ENCODE data around the gene TMEM120B. TPM values are rescaled to one million over a fixed set of nuclear protein-coding genes. Genes with fewer than 3 reads are reported as not detected.
"Not testable (repeated sequence)": the region's sequence is repeated elsewhere in the genome, so short reads cannot be mapped to it uniquely, and the experiment has no call there.

TMEM120B gene
- polyA plus RNA-seq, 1 donor from 2014 or later, result 2.7 TPM

GRCh38 chr12:121717041-121717699 lies 4.6 kb downstream of the TMEM120B start:
- no peak overlapping the region for H3K4me3 Mint-ChIP-seq
- H3K27ac Mint-ChIP-seq, result no peak overlapping the region
- H3K36me3 Mint-ChIP-seq, result peaks cover 1% of the 10 kb centered on the region
- H3K4me1 Mint-ChIP-seq, result peaks cover 1 to 13% (median 9%) of the 10 kb centered on the region in 3 donors
- H3K27me3 Mint-ChIP-seq, result no peaks in the 10 kb centered on the region
- H3K9me3 Mint-ChIP-seq, result no peaks in the 10 kb centered on the region

- Mint-ChIP-seq H3K4me3 (no peak overlapping the region), H3K36me3 (peaks cover 2% of the 10 kb centered on the region), H3K27ac (peak overlapping the region in 1 of 3 donors; percentile 81), H3K27me3 (no peaks in the 10 kb centered on the region), H3K9me3 (no peaks in the 10 kb centered on the region), H3K4me1 (peaks cover 0 to 6% (median 5%) of the 10 kb centered on the region in 3 donors)
These were observed 6.2 kb downstream of the TMEM120B start for GRCh38 chr12:121718653-121719239.

DNA sequence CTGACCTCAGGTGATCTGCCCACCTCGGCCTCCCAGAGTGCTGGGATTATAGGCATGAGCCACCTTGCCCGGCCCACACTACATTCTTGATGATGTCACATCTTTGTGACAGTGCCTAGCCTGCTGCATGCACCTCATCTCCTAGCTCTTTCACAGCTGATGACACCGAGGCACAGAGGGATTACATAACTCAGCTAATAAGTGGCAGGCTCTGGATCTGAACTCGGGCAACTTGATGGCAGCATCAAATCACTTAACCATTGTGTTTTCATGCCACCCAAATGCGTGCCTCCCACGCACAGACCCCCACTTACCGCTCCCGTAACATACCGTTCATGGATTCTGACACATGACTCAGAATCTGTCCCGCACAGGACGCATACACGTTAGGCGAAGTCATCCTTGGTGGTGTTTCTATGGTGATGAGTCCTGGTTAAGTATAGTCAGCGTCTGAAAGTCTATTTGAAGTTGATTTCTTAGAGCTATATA lies 7.4 kb downstream of the TMEM120B start:
- no peak overlapping the region for H3K27ac Mint-ChIP-seq

DNA sequence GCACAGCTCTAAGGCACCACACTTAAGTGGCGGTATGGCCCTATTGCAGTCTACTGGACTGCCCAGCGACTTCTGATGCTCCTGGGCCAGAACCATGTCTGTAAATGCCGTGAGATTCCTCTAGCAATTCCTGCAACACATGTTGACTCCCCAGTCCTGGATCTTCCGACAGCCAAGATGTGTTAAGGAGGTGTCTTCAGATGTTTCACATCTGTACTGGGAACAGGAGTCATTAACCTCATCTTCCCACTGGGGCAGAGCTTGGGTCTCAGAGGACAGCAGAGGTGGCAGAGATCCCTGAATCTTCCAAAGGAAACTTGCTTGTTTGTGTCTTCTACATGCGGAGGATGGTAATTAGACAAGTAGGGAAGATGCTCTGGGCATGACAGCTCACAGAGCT lies 8.2 kb downstream of the TMEM120B start:
- H3K27ac Mint-ChIP-seq, result no peak overlapping the region

More for the DNA sequence above, 7.4 kb downstream of the TMEM120B start:
- H3K9me3 Mint-ChIP-seq, result no peaks in the 10 kb centered on the region
- H3K4me3 Mint-ChIP-seq, result peak overlapping the region in 1 of 4 donors; percentile 49
- peaks cover 5% of the 10 kb centered on the region for H3K36me3 Mint-ChIP-seq
- peaks cover 0 to 2% (median 1%) of the 10 kb centered on the region in 3 donors for H3K4me1 Mint-ChIP-seq
- no peaks in the 10 kb centered on the region for H3K27me3 Mint-ChIP-seq

GRCh38 chr12:121722511-121722910 lies 10.0 kb downstream of the TMEM120B start:
- Mint-ChIP-seq H3K36me3 (peaks cover 4% of the 10 kb centered on the region), H3K4me3 (no peak overlapping the region), H3K27me3 (no peaks in the 10 kb centered on the region), H3K4me1 (peaks cover 0 to 2% (median 1%) of the 10 kb centered on the region in 3 donors), H3K27ac (no peak overlapping the region), H3K9me3 (no peaks in the 10 kb centered on the region)

More for the DNA sequence above, 8.2 kb downstream of the TMEM120B start:
- H3K36me3 Mint-ChIP-seq, result peaks cover 5% of the 10 kb centered on the region
- H3K4me1 Mint-ChIP-seq, result peaks cover 0 to 2% (median 1%) of the 10 kb centered on the region in 3 donors
- H3K9me3 Mint-ChIP-seq, result no peaks in the 10 kb centered on the region
- H3K27me3 Mint-ChIP-seq, result no peaks in the 10 kb centered on the region
- no peak overlapping the region for H3K4me3 Mint-ChIP-seq

GRCh38 chr12:121723200-121723599 lies 10.6 kb downstream of the TMEM120B start:
- Mint-ChIP-seq H3K4me3 (no peak overlapping the region), H3K36me3 (peaks cover 4% of the 10 kb centered on the region), H3K27me3 (no peaks in the 10 kb centered on the region), H3K27ac (no peak overlapping the region), H3K4me1 (peaks cover 0 to 2% (median 1%) of the 10 kb centered on the region in 3 donors), H3K9me3 (no peaks in the 10 kb centered on the region)

DNA sequence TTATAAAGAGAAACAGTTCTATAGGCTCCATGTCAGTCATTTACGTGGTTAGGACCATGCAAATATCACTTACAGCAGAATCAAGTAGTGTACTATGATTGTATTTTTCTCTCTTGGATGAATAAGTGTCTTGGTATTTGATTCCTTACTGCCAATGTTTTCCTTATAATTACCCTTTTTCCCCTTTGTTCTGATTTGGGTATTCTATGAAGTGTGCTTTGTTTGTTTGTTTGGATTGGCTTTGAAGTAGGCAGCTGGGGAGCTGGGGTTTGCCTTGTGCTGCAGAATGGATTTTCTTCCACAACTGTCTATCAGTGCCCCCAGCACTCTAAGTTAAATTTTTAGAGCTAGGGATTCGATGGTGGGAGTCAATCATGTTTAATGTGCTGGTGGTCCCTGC lies 12.4 kb downstream of the TMEM120B start:
- H3K27me3 Mint-ChIP-seq, result no peaks in the 10 kb centered on the region
- no peak overlapping the region for H3K4me3 Mint-ChIP-seq
- no peak overlapping the region for H3K27ac Mint-ChIP-seq
- peaks cover 0 to 1% (median 0%) of the 10 kb centered on the region in 3 donors for H3K4me1 Mint-ChIP-seq
- no peaks in the 10 kb centered on the region for H3K9me3 Mint-ChIP-seq
- H3K36me3 Mint-ChIP-seq, result peaks cover 4% of the 10 kb centered on the region

GRCh38 chr12:121725423-121725822 lies 12.9 kb downstream of the TMEM120B start:
- H3K27ac Mint-ChIP-seq, result no peak overlapping the region
- H3K4me3 Mint-ChIP-seq, result no peak overlapping the region

DNA sequence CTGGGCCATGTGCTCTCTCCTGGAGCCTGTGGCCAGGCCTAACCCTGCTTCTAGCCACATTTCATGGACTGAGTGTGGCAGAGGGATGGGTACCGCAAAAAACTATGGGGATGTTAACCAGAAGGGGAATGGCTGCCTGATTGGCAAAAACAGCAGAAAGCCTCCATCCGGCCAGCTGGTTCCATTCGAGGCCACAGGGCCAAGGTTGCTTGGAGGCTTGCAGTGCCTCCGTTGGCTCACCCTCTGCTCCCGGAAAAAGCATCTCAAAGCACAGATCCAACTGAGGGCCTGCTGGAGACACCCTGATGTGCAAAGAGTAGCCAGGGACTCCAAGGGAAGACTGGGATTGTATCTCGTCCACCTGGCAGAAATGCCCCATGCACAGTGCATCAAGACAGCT lies 16.5 kb downstream of the TMEM120B start:
- Mint-ChIP-seq H3K36me3 (peaks cover 2% of the 10 kb centered on the region), H3K27ac (no peak overlapping the region), H3K27me3 (no peaks in the 10 kb centered on the region), H3K4me1 (no peaks in the 10 kb centered on the region), H3K9me3 (no peaks in the 10 kb centered on the region), H3K4me3 (no peak overlapping the region)

More at GRCh38 chr12:121725423-121725822, 12.9 kb downstream of the TMEM120B start:
- no peaks in the 10 kb centered on the region for H3K27me3 Mint-ChIP-seq
- H3K36me3 Mint-ChIP-seq, result peaks cover 4% of the 10 kb centered on the region
- H3K4me1 Mint-ChIP-seq, result peaks cover 0 to 1% (median 0%) of the 10 kb centered on the region in 3 donors
- no peaks in the 10 kb centered on the region for H3K9me3 Mint-ChIP-seq

GRCh38 chr12:121731473-121731872 lies 18.9 kb downstream of the TMEM120B start:
- peak overlapping the region in 2 of 3 donors; percentile 16 to 43 for H3K27ac Mint-ChIP-seq
- no peak overlapping the region for H3K4me3 Mint-ChIP-seq
- no peaks in the 10 kb centered on the region for H3K27me3 Mint-ChIP-seq
- no peaks in the 10 kb centered on the region for H3K36me3 Mint-ChIP-seq
- no peaks in the 10 kb centered on the region for H3K4me1 Mint-ChIP-seq
- no peaks in the 10 kb centered on the region for H3K9me3 Mint-ChIP-seq

- Mint-ChIP-seq H3K27ac (no peak overlapping the region), H3K4me3 (no peak overlapping the region), H3K36me3 (no peaks in the 10 kb centered on the region), H3K4me1 (no peaks in the 10 kb centered on the region), H3K27me3 (no peaks in the 10 kb centered on the region), H3K9me3 (no peaks in the 10 kb centered on the region)
These were observed 21.3 kb downstream of the TMEM120B start for GRCh38 chr12:121733849-121734248.

- Mint-ChIP-seq H3K27me3 (no peaks in the 10 kb centered on the region), H3K4me3 (no peak overlapping the region)
These were observed 25.8 kb downstream of the TMEM120B start for GRCh38 chr12:121738340-121738858.

GRCh38 chr12:121740847-121741246 lies 28.3 kb downstream of the TMEM120B start:
- no peaks in the 10 kb centered on the region for H3K4me1 Mint-ChIP-seq
- no peaks in the 10 kb centered on the region for H3K9me3 Mint-ChIP-seq
- H3K4me3 Mint-ChIP-seq, result no peak overlapping the region
- no peak overlapping the region for H3K27ac Mint-ChIP-seq
- no peaks in the 10 kb centered on the region for H3K27me3 Mint-ChIP-seq
- peaks cover 2% of the 10 kb centered on the region for H3K36me3 Mint-ChIP-seq

More at GRCh38 chr12:121738340-121738858, 25.8 kb downstream of the TMEM120B start:
- Mint-ChIP-seq H3K4me1 (no peaks in the 10 kb centered on the region), H3K9me3 (no peaks in the 10 kb centered on the region), H3K27ac (no peak overlapping the region), H3K36me3 (peaks cover 2% of the 10 kb centered on the region)

DNA sequence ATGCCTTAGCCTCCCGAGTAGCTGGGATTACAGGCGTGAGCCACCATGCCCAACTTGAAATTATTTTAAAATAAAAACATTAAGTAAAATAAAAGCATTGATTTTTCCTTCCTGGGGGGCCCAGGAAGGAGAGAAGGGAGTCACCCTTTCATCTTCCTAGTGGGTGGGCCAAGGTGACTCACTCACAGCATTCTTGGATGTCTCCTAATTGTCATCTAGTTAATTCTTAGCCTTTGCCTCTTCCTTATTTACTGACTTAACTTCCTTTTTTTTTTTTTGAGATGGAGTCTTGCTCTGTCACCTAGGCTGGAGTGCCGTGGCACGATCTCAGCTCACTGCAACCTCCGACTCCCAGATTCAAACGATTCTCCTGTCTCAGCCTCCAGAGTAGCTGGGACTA lies 29.2 kb downstream of the TMEM120B start:
- Mint-ChIP-seq H3K27ac (peak overlapping the region in 1 of 3 donors; percentile 13), H3K9me3 (no peaks in the 10 kb centered on the region), H3K27me3 (no peaks in the 10 kb centered on the region), H3K4me3 (peak overlapping the region in 1 of 4 donors; percentile 65), H3K36me3 (peaks cover 2% of the 10 kb centered on the region), H3K4me1 (no peaks in the 10 kb centered on the region)

DNA sequence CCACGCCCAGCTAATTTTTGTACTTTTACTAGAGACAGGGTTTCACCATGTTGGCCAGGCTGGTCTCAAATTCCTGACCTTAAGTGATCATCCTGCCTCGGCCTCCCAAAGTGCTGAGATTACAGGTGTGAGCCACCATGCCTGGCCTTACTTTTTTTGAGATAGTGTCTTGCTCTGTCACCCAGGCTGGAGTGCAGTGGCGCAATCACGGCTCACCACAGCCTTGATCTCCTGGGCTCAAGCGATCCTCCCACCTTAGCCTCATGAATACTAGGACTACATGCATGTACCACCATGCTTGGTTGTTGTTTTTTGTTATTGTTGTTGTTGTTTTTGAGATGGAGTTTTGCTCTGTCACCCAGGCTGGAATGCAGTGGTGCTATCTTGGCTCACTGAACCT lies 33.0 kb downstream of the TMEM120B start:
- not testable (repeated sequence) for H3K4me1 Mint-ChIP-seq, H3K4me3 Mint-ChIP-seq, H3K27me3 Mint-ChIP-seq, H3K27ac Mint-ChIP-seq, H3K9me3 Mint-ChIP-seq, H3K36me3 Mint-ChIP-seq
